GM12891 (cell line): ENCODE data around the gene ZC3H12A.

Source experiments
- DNase-seq: peaks from one replicate; pipeline ENCODE4 v3.0.0; 2011; ENCODE audit warnings: low spot score; ENCODE audit not compliant: insufficient read length
- FAIRE-seq: peaks from 2 replicates; lab custom pipeline; 2011; peaks lifted over from hg19 to GRCh38; lab: Jason Lieb, UNC
- PAX5 ChIP-seq: IDR thresholded peaks from 2 replicates; pipeline ENCODE4 v1.6.1; 2011; ENCODE audit warnings: low read length, moderate library complexity, mild to moderate bottlenecking; ENCODE audit not compliant: insufficient read depth, severe bottlenecking
- POLR2A ChIP-seq: IDR thresholded peaks from 2 replicates; pipeline ENCODE4 v1.6.1; 2011; ENCODE audit warnings: low read depth, low read length, control low read depth
- POLR2AphosphoS5 ChIP-seq: IDR thresholded peaks from 2 replicates; pipeline ENCODE4 v1.6.1; 2011; ENCODE audit warnings: low read depth, low read length, control low read depth
- POU2F2 ChIP-seq: IDR thresholded peaks from 2 replicates; pipeline ENCODE4 v1.6.1; 2011; ENCODE audit warnings: low read depth, mild to moderate bottlenecking, control low read depth, low read length, moderate library complexity
- SPI1 ChIP-seq: IDR thresholded peaks from 2 replicates; pipeline ENCODE4 v1.6.1; 2011; ENCODE audit warnings: low read depth, low read length, control low read depth
- TAF1 ChIP-seq: IDR thresholded peaks from 2 replicates; pipeline ENCODE4 v1.6.1; 2011; ENCODE audit warnings: low read depth, low read length, control low read depth

ZC3H12A gene

GRCh38 chr1:37455516-37455915, 18.9 kb upstream of the ZC3H12A start:
- FAIRE-seq = no peak
- no peak for DNase-seq
- TF ChIP-seq PAX5 = no peak
- no peak for TF ChIP-seq POLR2AphosphoS5
- TF ChIP-seq POU2F2 = no peak
- no peak for TF ChIP-seq TAF1
- no peak for TF ChIP-seq SPI1
- no peak for TF ChIP-seq POLR2A

- no peak for FAIRE-seq
- TF ChIP-seq POU2F2 = no peak
- TF ChIP-seq TAF1 = no peak
- no peak for TF ChIP-seq POLR2A
- no peak for TF ChIP-seq POLR2AphosphoS5
- no peak for TF ChIP-seq PAX5
- no peak for TF ChIP-seq SPI1
- DNase-seq = no peak
These were observed 17.8 kb upstream of the ZC3H12A start for GRCh38 chr1:37456614-37457013.

DNA sequence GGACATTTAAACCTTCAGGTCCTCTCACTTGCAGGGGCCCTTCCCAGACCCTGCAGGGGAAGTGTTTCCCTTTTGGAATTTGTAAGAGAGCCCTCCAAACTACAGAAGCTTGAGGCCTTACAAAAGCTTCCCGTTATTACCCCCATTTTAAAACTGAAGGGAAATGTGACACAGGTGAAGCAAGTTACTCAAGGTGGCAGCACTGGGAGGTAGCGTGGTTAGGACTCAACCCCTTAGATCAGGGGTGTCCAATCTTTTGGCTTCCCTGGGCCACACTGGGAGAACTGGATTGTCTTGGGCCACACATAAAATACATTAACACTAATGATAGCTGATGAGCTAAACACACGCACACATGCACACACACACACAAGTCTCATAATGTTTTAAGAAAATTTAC, 15.8 kb upstream of the ZC3H12A start:
- no peak for TF ChIP-seq POLR2AphosphoS5
- no peak for FAIRE-seq
- DNase-seq = no peak

GRCh38 chr1:37461698-37462436, 12.5 kb upstream of the ZC3H12A start:
- peak; percentile 13 for FAIRE-seq
- no peak for DNase-seq
- TF ChIP-seq POLR2A (no peak), POU2F2 (no peak), TAF1 (no peak)

DNA sequence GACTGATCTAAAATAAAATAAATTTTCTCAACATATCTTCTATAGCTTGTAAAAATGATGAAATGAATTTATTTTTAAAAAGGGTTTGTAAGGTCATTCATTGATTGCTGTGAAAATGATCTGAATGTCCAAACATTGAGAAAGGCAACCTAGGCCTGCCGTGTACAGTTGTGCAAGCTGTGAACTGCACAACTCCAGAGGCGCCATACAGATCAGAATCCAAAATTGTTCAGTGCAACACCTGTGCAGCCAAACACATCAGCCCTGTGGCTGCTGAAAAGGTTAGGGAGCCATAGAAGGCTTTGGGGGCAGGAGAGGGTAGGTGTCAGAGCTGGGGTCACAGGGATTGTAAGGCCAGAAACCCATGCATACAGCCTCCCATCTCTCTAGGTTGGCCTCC, 9.9 kb upstream of the ZC3H12A start:
- FAIRE-seq (no peak), DNase-seq (no peak)
- no peak for TF ChIP-seq PAX5
- no peak for TF ChIP-seq SPI1
- TF ChIP-seq POU2F2 = no peak
- TF ChIP-seq POLR2AphosphoS5 = no peak
- TF ChIP-seq POLR2A = no peak
- no peak for TF ChIP-seq TAF1

GRCh38 chr1:37465593-37466517, 8.5 kb upstream of the ZC3H12A start:
- TF ChIP-seq POU2F2 = no peak
- no peak for TF ChIP-seq SPI1
- TF ChIP-seq POLR2AphosphoS5 = no peak
- no peak for TF ChIP-seq PAX5
- no peak for TF ChIP-seq POLR2A
- TF ChIP-seq TAF1 = no peak
- no peak for DNase-seq
- no peak for FAIRE-seq

DNA sequence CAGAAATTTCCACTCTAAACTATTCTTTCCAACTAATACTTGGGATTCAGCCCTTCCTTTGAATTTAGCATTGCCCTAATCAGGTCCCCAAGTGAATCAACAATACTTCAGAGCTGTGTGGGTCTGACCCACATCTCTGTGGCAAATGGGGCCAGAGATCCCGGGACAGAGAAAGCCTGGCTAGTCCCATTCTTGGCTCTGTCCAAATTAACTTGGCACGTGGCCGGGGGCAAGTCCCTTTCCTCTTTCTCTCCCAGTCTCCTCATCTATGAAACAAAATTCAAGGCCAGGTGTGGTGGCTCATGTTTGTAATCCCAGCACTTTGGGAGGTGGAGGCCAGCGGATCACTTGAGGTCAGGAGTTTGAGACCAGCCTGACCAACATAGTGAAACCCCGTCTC, 6.3 kb upstream of the ZC3H12A start:
- FAIRE-seq (no peak), DNase-seq (no peak)
- no peak for TF ChIP-seq TAF1
- TF ChIP-seq POLR2AphosphoS5 = no peak
- TF ChIP-seq SPI1 = no peak
- TF ChIP-seq POU2F2 = no peak
- no peak for TF ChIP-seq PAX5
- no peak for TF ChIP-seq POLR2A

DNA sequence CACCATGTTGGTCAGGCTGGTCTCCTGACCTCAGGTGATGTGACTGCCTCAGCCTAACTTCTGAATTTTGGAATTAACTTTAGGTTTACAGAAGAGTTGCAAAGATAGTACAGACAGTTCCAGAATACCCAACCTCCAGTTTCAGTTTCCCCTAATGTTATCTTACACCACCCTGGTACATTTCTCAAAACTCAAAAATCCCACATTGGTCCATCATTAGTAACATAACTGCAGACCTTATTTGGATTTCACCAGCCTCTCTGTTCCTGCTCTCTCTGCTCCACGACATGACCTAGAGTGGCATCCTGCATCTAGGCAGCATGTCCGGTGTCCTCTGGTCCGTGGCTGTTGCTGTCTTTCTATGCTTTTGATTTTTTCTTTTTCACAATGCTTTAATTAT, 5.0 kb upstream of the ZC3H12A start:
- no peak for FAIRE-seq
- TF ChIP-seq PAX5 (no peak), POU2F2 (no peak), SPI1 (no peak), POLR2AphosphoS5 (no peak), POLR2A (no peak), TAF1 (no peak)

DNA sequence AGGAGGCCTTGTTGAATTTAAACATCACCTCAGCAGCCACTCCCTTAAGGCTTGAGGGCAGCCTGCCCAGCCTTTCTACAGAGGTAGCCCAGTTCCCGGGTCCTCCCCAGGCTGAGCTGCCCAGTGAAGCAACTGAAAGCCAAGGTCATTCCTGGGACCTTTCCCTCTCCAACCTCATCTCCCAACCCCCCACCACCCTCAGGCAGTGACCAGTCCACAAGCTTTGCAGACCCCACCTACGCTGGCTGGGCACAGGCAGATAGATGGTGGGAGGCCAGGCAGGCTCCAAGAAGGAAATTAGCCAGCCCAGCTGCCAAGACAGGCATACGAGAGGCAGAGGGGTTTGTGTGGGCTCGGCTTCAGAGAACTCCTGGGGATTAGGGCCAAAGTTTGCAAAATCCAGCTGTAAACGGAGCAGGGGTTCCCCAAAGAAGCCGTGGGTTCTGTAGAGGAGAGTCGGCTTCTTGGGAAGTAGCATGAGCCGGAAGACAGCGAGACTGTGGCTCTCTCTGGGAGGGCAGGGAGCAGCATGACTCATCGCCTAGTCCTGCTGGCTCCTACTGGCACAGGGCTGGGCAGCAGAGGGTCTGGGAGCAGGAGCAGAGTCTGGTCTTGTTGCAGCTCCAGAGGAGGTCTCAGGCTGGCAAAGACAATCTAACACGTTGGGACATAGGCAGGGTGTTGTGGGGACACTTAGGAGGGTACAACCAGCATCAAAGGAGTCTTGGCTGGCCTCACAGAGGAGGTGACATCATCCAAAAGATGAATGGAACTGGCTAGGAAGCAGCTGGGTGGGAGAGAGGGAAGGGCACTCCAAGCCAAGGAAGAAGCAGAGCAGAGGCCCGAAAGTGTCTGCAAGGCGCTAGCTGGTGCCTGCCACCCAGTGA, 2.8 kb upstream of the ZC3H12A start:
- DNase-seq (no peak), FAIRE-seq (no peak)
- TF ChIP-seq SPI1 (no peak), POLR2AphosphoS5 (no peak), POLR2A (no peak), PAX5 (no peak), POU2F2 (no peak), TAF1 (no peak)

More for the DNA sequence above, 5.0 kb upstream of the ZC3H12A start:
- no peak for DNase-seq
